GM23338 (cell line): ENCODE results near the gene ASTE1. TPM values are rescaled to one million over a fixed set of nuclear protein-coding genes. Genes with fewer than 3 reads are reported as not detected.
"Not testable (repeated sequence)": the region's sequence is repeated elsewhere in the genome, so short reads cannot be mapped to it uniquely, and the experiment has no call there.

Experiments used
- ATAC-seq: fragments of 200-7000 bp; cut with Tn5 transposase; 3 replicates; pipeline ENCODE4 v1.9.1; 2020
- DNase-seq: peaks from one replicate; pipeline ENCODE4 v3.0.0-alpha.2; 2015; ENCODE audit warnings: low spot score
- H2AFZ ChIP-seq: fragments of 200-600 bp; sonication (generic); 2 replicates; pipeline ENCODE4 v1.8.0; 2016; ENCODE audit warnings: antibody characterized with exemption, mild to moderate bottlenecking, moderate library complexity
- H3F3A ChIP-seq: fragments of 200-600 bp; sonication (generic); replicated peaks from 2 replicates; pipeline ENCODE4 v1.8.0; 2017; ENCODE audit warnings: antibody characterized with exemption, mixed run types, low read depth
- H3K27ac ChIP-seq: fragments of 200-600 bp; sonication (generic); 2 replicates; pipeline ENCODE4 v1.6.1; 2016; ENCODE audit warnings: low read depth
- H3K27me3 ChIP-seq: fragments of 200-600 bp; sonication (generic); 2 replicates; pipeline ENCODE4 v1.8.0; 2016; ENCODE audit warnings: mild to moderate bottlenecking, mixed run types, moderate library complexity; ENCODE audit not compliant: insufficient read depth
- H3K36me3 ChIP-seq: fragments of 200-600 bp; sonication (generic); 2 replicates; pipeline ENCODE4 v1.8.0; 2016; ENCODE audit warnings: mild to moderate bottlenecking; ENCODE audit not compliant: insufficient read depth
- H3K4me1 ChIP-seq: fragments of 200-600 bp; sonication (generic); 2 replicates; pipeline ENCODE4 v1.8.0; 2016; ENCODE audit warnings: mild to moderate bottlenecking, moderate library complexity; ENCODE audit not compliant: insufficient read depth
- H3K4me2 ChIP-seq: fragments of 200-600 bp; sonication (generic); 2 replicates; pipeline ENCODE4 v1.7.1; 2017; ENCODE audit warnings: mixed run types
- H3K4me3 ChIP-seq: fragments of 200-600 bp; sonication (generic); 2 replicates; pipeline ENCODE4 v1.6.1; 2016; ENCODE audit warnings: mixed run types
- H3K79me2 ChIP-seq: fragments of 200-600 bp; sonication (generic); replicated peaks from 2 replicates; pipeline ENCODE4 v1.8.0; 2017; ENCODE audit warnings: mild to moderate bottlenecking; ENCODE audit not compliant: insufficient read depth
- H3K9me2 ChIP-seq: fragments of 200-600 bp; sonication (generic); 2 replicates; pipeline ENCODE4 v1.8.0; 2017; ENCODE audit not compliant: insufficient read depth
- H4K20me1 ChIP-seq: fragments of 200-600 bp; sonication (generic); replicated peaks from 2 replicates; pipeline ENCODE4 v1.8.0; 2017; ENCODE audit warnings: mild to moderate bottlenecking; ENCODE audit not compliant: insufficient read depth
- H3K27ac Mint-ChIP-seq: 2 replicates; pipeline ENCODE4 v1.8.0; 2020; ENCODE audit warnings: inconsistent platforms, mild to moderate bottlenecking, moderate library complexity, mixed read lengths
- H3K27me3 Mint-ChIP-seq: 3 replicates; pipeline ENCODE4 v1.8.0; 2022; ENCODE audit warnings: low read depth, mild to moderate bottlenecking, moderate library complexity, mixed read lengths, inconsistent platforms; ENCODE audit not compliant: insufficient read depth, poor library complexity
- H3K36me3 Mint-ChIP-seq: 3 replicates; pipeline ENCODE4 v1.8.0; 2021; ENCODE audit warnings: low read depth, mild to moderate bottlenecking, inconsistent platforms, moderate library complexity, mixed read lengths
- H3K4me1 Mint-ChIP-seq: 3 replicates; pipeline ENCODE4 v1.8.0; 2020; ENCODE audit warnings: mild to moderate bottlenecking, inconsistent platforms, mixed read lengths
- H3K4me3 Mint-ChIP-seq: 3 replicates; pipeline ENCODE4 v1.8.0; 2021; ENCODE audit warnings: moderate library complexity, mild to moderate bottlenecking, inconsistent platforms, mixed read lengths
- H3K9me3 Mint-ChIP-seq: 3 replicates; pipeline ENCODE4 v1.8.0; 2020; ENCODE audit warnings: moderate library complexity, mild to moderate bottlenecking, inconsistent platforms, mixed read lengths
- EZH2phosphoT487 ChIP-seq: fragments of 200-600 bp; sonication (generic); IDR thresholded peaks from one replicate; pipeline ENCODE4 v1.8.1; 2018; ENCODE audit warnings: antibody characterized with exemption; ENCODE audit not compliant: unreplicated experiment
- JUNB ChIP-seq: IDR thresholded peaks from one replicate; pipeline ENCODE4 v1.6.1; 2016; ENCODE audit warnings: antibody characterized with exemption; ENCODE audit not compliant: unreplicated experiment
- POLR2AphosphoS5 ChIP-seq: IDR thresholded peaks from 2 replicates; pipeline ENCODE4 v1.6.1; 2016; ENCODE audit warnings: antibody characterized with exemption, low read depth
- ZNF331 ChIP-seq: fragments of 250-450 bp; sonication (Bioruptor Pico); IDR thresholded peaks from 2 replicates; pipeline ENCODE4 v1.5.0; 2020; ENCODE audit warnings: low read depth, mild to moderate bottlenecking, moderate library complexity
- polyA plus RNA-seq: library from polyadenylated mRNA; unstranded; fragments of >200 nt; fragmentation: Nextera tagmentation; extraction: Ambion mirVana; gene quantifications from 2 replicates; pipeline ENCODE4 v1.2.1, GENCODE V29; 2016
- total RNA-seq: library from RNA; depleted of rRNA; stranded (reverse); fragments of >200 nt; shearing (Covaris generic); gene quantifications from 2 replicates; pipeline ENCODE4 v1.2.3, GENCODE V29; 2014
- TF ChIP-seq, protein P1 (sequence below), 2 experiments: fragments of 200-600 bp in 1 of 2; sonication (generic) in 1 of 2; conservative IDR thresholded peaks; 2 replicates each; pipeline versions ENCODE4 v1.5.1 to v1.6.1; 2016 to 2017; ENCODE audit warnings: antibody characterized with exemption in 2 of 2, low read depth in 2 of 2, mild to moderate bottlenecking in 2 of 2, moderate library complexity in 1 of 2
- TF ChIP-seq, protein P2 (sequence below): IDR thresholded peaks from 2 replicates; pipeline ENCODE4 v1.6.1; 2016; ENCODE audit warnings: antibody characterized with exemption

The ASTE1 gene
- total and polyA plus RNA-seq, 2 experiments from 2014 or later: 4.9 to 8.9 TPM

DNA sequence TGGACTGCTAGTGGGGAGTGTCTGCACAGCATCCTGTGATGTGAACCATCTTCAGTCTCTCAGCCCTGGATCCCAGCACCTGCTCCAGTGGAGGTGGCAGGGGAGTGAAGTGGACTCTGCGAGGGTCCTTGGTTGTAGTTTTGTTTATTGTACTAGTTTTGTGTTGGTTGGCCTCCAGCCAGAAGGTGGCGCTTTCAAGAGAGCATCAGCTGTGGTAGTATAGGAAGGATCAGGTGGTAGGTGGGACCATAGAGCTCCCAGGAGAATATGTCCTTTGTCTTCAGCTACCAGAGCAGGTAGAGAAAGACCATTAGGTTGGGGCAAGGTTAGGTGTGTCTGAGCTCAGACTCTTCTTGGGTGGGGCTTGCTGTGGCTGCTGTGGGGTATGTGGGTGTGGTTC, 21.0 kb upstream of the ASTE1 start:
- H3K9me2 ChIP-seq: no peaks in the 10 kb centered on the region
- peaks cover 12% of the 10 kb centered on the region; the same call in 2 of the 3 replicates for H3K9me3 Mint-ChIP-seq
- H2AFZ ChIP-seq: no peak overlapping the region; the same call in 1 of the 2 replicates
- no peak overlapping the region for H3K27ac ChIP-seq
- peaks cover 4% of the 10 kb centered on the region; the same call in 1 of the 3 replicates for H3K4me1 Mint-ChIP-seq
- TF ChIP-seq JUNB: no peak
- TF ChIP-seq, protein P1, sequence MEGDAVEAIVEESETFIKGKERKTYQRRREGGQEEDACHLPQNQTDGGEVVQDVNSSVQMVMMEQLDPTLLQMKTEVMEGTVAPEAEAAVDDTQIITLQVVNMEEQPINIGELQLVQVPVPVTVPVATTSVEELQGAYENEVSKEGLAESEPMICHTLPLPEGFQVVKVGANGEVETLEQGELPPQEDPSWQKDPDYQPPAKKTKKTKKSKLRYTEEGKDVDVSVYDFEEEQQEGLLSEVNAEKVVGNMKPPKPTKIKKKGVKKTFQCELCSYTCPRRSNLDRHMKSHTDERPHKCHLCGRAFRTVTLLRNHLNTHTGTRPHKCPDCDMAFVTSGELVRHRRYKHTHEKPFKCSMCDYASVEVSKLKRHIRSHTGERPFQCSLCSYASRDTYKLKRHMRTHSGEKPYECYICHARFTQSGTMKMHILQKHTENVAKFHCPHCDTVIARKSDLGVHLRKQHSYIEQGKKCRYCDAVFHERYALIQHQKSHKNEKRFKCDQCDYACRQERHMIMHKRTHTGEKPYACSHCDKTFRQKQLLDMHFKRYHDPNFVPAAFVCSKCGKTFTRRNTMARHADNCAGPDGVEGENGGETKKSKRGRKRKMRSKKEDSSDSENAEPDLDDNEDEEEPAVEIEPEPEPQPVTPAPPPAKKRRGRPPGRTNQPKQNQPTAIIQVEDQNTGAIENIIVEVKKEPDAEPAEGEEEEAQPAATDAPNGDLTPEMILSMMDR (conservative IDR thresholded peaks at IDR 0.05; ENCODE audit: low read depth in 2 of 2): peak; percentile 52 to 54
- H3K4me1 ChIP-seq: peaks cover 1% of the 10 kb centered on the region
- peak overlapping the region; percentile 68; the same call in 1 of the 2 replicates for H3K27ac Mint-ChIP-seq
- peaks cover 1% of the 10 kb centered on the region for H3K27me3 Mint-ChIP-seq
- H3F3A ChIP-seq: no peaks in the 10 kb centered on the region
- peak; percentile 28; the same call in 2 of the 3 replicates for ATAC-seq
- H3K36me3 Mint-ChIP-seq: peaks cover 14% of the 10 kb centered on the region; the same call in 2 of the 3 replicates
- DNase-seq: peak; percentile 48
- H4K20me1 ChIP-seq: no peaks in the 10 kb centered on the region
- H3K4me3 Mint-ChIP-seq: no peak overlapping the region; the same call in 2 of the 3 replicates
- no peaks in the 10 kb centered on the region for H3K27me3 ChIP-seq
- H3K36me3 ChIP-seq: no peaks in the 10 kb centered on the region
- no peak overlapping the region for H3K4me2 ChIP-seq
- no peaks in the 10 kb centered on the region for H3K79me2 ChIP-seq
- no peak overlapping the region for H3K4me3 ChIP-seq

DNA sequence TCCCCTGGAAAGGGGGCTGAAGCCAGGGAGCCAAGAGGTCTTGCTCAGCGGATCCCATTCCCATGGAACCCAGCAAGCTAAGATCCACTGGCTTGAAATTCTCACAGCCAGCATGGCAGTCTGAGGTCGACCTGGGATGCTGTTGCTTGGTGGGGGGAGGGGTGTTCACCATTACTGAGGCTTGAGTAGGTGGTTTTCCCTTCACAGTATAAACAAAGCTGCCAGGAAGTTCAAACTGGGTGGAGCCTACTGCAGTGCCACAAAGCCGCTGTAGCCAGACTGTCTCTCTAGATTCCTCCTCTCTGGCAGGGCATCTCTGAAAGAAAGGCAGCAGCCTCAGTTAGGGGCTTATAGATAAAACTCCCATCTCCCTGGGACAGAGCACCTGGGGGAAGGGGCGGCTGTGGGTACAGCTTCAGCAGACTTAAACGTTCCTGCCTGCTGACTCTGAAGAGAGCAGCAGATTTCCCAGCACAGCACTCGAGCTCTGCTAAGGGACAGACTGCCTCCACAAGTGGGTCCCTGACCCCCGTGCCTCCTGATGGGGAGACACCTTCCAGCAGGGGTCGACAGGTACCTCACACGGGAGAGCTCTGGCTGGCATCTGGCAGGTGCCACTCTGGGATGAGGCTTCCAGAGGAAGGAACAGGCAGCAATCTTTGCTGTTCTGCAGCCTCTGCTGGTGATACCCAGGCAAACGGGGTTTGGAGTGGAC, 15.8 kb upstream of the ASTE1 start:
- Histone ChIP-seq H3K4me1 (peaks cover 14% of the 10 kb centered on the region), H2AFZ (peak overlapping the region; percentile 49), H3K4me2 (peak overlapping the region; percentile 63)
- H3K27me3 Mint-ChIP-seq, H3K4me3 Mint-ChIP-seq, H3K27me3 ChIP-seq, H4K20me1 ChIP-seq, H3K27ac ChIP-seq, H3K27ac Mint-ChIP-seq, H3K79me2 ChIP-seq, H3K4me3 ChIP-seq, H3F3A ChIP-seq, H3K9me2 ChIP-seq, H3K36me3 ChIP-seq: not testable (repeated sequence)
- DNase-seq: peak; percentile 60
- ATAC-seq: peak; percentile 62
- Mint-ChIP-seq H3K36me3 (peaks cover 15% of the 10 kb centered on the region), H3K9me3 (peaks cover 10% of the 10 kb centered on the region; the same call in 2 of the 3 replicates), H3K4me1 (peaks cover 18% of the 10 kb centered on the region)
- TF ChIP-seq, protein P1 (conservative IDR thresholded peaks at IDR 0.05; ENCODE audit: low read depth in 2 of 2): peak in 1 of 2 experiments; percentile 40; a peak in 3 of 4 replicates

DNA sequence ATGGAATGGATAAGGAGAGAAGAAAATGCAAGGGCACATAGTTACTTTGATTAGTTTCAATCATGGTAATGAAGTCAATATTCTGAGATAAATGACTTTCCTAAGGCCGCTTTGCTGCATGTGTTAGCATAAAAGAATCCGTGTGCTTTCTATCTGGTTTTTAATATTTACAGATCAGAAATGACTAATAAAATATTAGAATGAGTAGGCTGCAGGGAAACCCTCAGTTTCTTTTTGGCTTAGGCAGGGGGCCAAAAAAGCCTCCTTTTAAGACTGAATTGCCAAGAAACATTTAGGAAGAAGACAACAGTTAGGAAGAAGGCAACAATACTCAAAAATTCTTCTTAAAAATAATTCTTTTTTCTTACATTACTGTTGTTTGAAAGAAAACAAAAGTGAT, 11.7 kb upstream of the ASTE1 start:
- no peaks in the 10 kb centered on the region for H4K20me1 ChIP-seq
- DNase-seq (no peak), ATAC-seq (no peak)
- H3K4me2 ChIP-seq: no peak overlapping the region
- H3K9me3 Mint-ChIP-seq: peaks cover 3% of the 10 kb centered on the region; the same call in 1 of the 3 replicates
- no peaks in the 10 kb centered on the region for H3K79me2 ChIP-seq
- no peak overlapping the region for H3K27ac ChIP-seq
- H3K9me2 ChIP-seq: no peaks in the 10 kb centered on the region
- peaks cover 4% of the 10 kb centered on the region for H3K27me3 Mint-ChIP-seq
- peaks cover 10% of the 10 kb centered on the region; the same call in 2 of the 3 replicates for H3K36me3 Mint-ChIP-seq
- no peaks in the 10 kb centered on the region for H3K36me3 ChIP-seq
- no peak overlapping the region for H3K4me3 Mint-ChIP-seq
- H3K27me3 ChIP-seq: no peaks in the 10 kb centered on the region
- H3K4me1 ChIP-seq: peaks cover 14% of the 10 kb centered on the region
- no peak overlapping the region for H3K4me3 ChIP-seq
- peaks cover 18% of the 10 kb centered on the region for H3K4me1 Mint-ChIP-seq
- no peaks in the 10 kb centered on the region for H3F3A ChIP-seq
- H2AFZ ChIP-seq: no peak overlapping the region
- TF ChIP-seq EZH2phosphoT487 (no peak), ZNF331 (CRISPR knock-in tag) (no peak), POLR2AphosphoS5 (no peak), JUNB (no peak)
- TF ChIP-seq, protein P2, sequence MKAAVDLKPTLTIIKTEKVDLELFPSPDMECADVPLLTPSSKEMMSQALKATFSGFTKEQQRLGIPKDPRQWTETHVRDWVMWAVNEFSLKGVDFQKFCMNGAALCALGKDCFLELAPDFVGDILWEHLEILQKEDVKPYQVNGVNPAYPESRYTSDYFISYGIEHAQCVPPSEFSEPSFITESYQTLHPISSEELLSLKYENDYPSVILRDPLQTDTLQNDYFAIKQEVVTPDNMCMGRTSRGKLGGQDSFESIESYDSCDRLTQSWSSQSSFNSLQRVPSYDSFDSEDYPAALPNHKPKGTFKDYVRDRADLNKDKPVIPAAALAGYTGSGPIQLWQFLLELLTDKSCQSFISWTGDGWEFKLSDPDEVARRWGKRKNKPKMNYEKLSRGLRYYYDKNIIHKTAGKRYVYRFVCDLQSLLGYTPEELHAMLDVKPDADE: no peak
- TF ChIP-seq, protein P1 (conservative IDR thresholded peaks at IDR 0.05; ENCODE audit: low read depth in 2 of 2): no peak
- H3K27ac Mint-ChIP-seq: no peak overlapping the region
